Ammon's horn (tissue), 1 donor: ENCODE results near the gene ABCC8.

Source experiments
- DNase-seq: peaks from one replicate; pipeline ENCODE4 v3.0.0-alpha.2; 2016; ENCODE audit warnings: low spot score

ABCC8 gene

DNA sequence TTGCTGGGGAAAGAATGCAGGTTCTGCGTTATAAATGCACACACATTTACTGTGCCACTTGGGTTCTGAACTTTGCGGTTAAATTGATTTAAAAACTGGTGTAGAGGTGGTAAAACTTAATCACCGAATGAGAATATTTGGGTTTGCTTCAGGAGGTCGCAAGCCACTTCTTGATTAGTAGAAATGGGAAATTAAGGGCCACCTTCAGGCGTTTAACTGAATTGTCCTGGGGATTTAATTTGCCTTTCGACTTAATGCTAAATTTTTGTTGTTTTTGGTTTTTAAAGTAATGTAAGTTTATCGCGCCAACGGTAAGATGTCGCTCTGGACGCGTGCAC is 125.5 kb downstream of the ABCC8 start:
- no peak for DNase-seq

DNA sequence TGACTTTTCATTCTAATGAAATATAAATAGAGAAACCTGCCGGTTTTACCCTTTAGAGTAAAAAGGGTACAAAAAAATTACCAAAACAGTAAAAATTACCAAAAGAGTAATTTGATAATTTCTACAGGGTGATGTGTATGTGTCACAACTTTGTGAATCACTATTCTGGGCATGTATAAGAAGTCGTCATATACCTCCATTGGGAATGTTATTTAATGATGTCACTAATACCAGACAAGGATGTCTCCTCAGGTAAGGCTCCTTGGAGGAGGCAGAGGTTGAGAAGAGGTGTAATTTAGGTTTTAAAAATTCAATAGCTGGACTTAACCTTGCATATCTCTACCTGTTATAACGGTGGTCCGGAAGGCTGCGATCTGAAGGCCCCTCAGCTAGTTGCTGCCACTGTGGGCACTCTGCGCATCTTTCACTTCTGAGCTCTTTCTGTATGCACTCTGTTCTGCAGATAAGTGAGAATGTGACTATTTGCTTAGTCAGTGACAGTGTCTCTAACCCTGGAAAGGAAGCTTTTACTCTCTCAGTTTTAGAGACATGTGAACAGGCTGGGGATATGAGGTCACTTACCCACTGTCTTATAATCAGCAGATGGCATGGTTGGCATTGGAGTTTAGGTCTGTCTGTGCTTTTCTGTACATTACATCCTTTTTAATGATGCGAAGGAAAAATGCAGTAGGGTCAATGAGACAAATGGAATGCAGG is 126.0 kb downstream of the ABCC8 start:
- no peak for DNase-seq

DNA sequence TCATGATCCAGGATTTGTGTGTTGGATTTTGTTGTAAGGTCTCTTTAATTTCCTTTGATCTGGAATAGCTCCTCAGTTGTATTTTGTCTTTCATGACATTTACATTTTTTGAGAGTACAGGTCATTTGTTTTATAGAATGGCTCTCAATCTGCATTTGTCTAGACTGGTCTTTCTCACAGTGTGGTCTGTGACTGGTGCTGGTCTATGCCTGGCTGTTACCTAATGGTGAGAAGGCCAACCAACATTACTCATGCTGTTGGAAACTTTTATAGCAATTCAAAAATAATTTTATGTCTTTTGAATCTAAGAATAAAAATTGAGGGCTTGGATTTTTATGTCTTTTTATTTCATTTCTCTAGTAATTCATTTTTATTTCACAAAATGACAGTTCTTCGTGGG is 129.0 kb downstream of the ABCC8 start:
- DNase-seq = no peak

DNA sequence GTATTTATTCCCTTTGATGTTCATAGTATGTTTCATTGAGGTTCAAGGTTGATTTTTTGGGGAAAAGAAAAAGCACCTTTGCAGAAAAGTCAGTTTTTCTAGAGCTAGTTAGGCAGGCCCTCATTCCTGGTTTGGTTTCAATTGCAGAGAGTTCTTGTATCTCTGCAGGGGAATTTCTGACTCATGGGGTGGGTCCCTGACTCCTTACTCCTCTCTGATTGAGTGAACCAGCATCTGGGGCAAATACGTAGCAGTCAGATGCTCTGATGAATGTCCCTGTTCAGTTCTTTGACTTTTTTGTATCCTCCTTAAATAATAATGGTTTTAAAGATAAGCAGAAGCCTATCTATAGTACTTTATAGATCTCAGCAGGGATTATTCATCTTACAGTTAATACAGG is 132.7 kb downstream of the ABCC8 start:
- no peak for DNase-seq

DNA sequence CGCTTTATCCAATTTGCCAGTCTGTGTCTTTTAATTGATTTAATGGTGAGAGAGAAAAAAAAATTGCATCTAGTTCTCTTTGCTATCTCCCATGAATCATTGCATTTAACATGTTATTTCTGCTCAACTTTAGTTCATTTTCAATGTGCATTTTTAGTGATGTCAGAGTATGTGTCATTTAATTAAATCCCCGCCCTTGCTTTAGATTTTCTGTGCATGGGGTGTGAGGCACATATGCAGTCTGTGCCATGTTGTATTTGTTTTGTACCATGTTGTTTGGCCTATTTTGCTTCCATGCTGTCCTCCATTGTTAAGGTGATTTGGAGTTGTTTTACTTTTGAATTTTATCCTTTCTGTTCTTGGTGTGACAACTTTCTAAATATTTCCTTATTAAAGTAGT is 133.4 kb downstream of the ABCC8 start:
- no peak for DNase-seq
